AG04449 (cell line): ENCODE measurements around the gene CHMP2A.
"Not testable (repeated sequence)": the region's sequence is repeated elsewhere in the genome, so short reads cannot be mapped to it uniquely, and the experiment has no call there.

Experiments used
- CTCF ChIA-PET: fragments of 350-600 bp; formaldehyde crosslinking; extraction: SDS; loops from one replicate; lab custom pipeline; 2021; ENCODE audit warnings: antibody characterized with exemption; lab: Yijun Ruan, JAX
- POLR2A ChIA-PET: fragments of 400-600, 350-600 bp; formaldehyde crosslinking; extraction: SDS; loops from one replicate; lab custom pipeline; 2020; ENCODE audit warnings: antibody characterized with exemption, inconsistent platforms; lab: Yijun Ruan, JAX
- DNase-seq: peaks from one replicate; pipeline ENCODE4 v3.0.0-alpha.2; 2010; ENCODE audit warnings: low read depth, low spot score
- H3K4me3 ChIP-seq: 2 replicates; pipeline ENCODE4 v1.5.1; 2011; ENCODE audit warnings: low read depth, mild to moderate bottlenecking, control low read depth, low read length
- CTCF ChIP-seq: IDR thresholded peaks from one replicate; pipeline ENCODE4 v1.5.1; 2011; ENCODE audit warnings: mild to moderate bottlenecking, moderate library complexity, low read length, control low read depth, inconsistent platforms; ENCODE audit not compliant: insufficient read depth; ENCODE audit errors: missing control alignments

CHMP2A gene

GRCh38 chr19:58546019-58546530, 8.8 kb downstream of the CHMP2A start:
- ChIA-PET POLR2A (interaction anchor here (1.3 to 3.9 kb wide), 2 partner anchors 8 to 11 kb away, joined by 5 to 81 read pairs; partner anchors contain the start of genes CHMP2A and UBE2M), CTCF (interaction anchor here (3.1 to 3.8 kb wide), 2 partner anchors 8 to 27 kb away, joined by 22 to 42 read pairs; partner anchors contain the start of genes CHMP2A and ZBTB45)
- TF ChIP-seq CTCF = no peak
- peak overlapping the region; percentile 84 for H3K4me3 ChIP-seq
- no peak for DNase-seq

- TF ChIP-seq CTCF = no peak
- CTCF ChIA-PET = interaction anchor here (3.1 to 3.8 kb wide), 2 partner anchors 9 to 26 kb away, joined by 22 to 42 read pairs; partner anchors contain the start of genes CHMP2A and ZBTB45
- H3K4me3 ChIP-seq = peak overlapping the region; percentile 84
- POLR2A ChIA-PET = interaction anchor here (0.9 to 3.9 kb wide), 4 partner anchors 9 to 26 kb away, joined by 4 to 81 read pairs (median 21); partner anchors contain the start of genes CHMP2A, UBE2M and ZBTB45
- no peak for DNase-seq
These were observed 9.5 kb downstream of the CHMP2A start for GRCh38 chr19:58545286-58546018.

DNA sequence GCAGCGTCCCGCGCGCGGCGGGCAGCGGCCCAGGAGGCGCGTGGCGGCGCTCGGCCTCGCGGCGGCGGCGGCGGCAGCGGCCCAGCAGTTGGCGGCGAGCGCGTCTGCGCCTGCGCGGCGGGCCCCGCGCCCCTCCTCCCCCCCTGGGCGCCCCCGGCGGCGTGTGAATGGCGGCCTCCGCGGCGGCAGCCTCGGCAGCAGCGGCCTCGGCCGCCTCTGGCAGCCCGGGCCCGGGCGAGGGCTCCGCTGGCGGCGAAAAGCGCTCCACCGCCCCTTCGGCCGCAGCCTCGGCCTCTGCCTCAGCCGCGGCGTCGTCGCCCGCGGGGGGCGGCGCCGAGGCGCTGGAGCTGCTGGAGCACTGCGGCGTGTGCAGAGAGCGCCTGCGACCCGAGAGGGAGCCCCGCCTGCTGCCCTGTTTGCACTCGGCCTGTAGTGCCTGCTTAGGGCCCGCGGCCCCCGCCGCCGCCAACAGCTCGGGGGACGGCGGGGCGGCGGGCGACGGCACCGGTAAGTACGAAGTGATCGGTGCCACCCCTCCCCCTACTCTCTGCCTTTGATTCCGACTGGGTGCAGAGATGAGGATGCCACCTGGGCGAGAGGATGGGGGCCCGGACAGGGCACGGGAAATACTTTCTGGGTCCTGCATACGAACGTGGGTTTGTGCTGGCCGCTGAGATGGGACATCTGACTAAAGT, 10.2 kb downstream of the CHMP2A start:
- TF ChIP-seq CTCF = no peak
- DNase-seq = no peak
- ChIA-PET POLR2A (interaction anchor here (0.9 to 3.9 kb wide), 8 partner anchors 9 to 28 kb away, joined by 3 to 81 read pairs (median 4); partner anchors contain the start of genes CHMP2A, UBE2M and ZBTB45), CTCF (interaction anchor here (3.1 to 3.8 kb wide), 2 partner anchors 10 to 25 kb away, joined by 22 to 42 read pairs; partner anchors contain the start of genes CHMP2A and ZBTB45)
- peak overlapping the region; percentile 84 for H3K4me3 ChIP-seq

DNA sequence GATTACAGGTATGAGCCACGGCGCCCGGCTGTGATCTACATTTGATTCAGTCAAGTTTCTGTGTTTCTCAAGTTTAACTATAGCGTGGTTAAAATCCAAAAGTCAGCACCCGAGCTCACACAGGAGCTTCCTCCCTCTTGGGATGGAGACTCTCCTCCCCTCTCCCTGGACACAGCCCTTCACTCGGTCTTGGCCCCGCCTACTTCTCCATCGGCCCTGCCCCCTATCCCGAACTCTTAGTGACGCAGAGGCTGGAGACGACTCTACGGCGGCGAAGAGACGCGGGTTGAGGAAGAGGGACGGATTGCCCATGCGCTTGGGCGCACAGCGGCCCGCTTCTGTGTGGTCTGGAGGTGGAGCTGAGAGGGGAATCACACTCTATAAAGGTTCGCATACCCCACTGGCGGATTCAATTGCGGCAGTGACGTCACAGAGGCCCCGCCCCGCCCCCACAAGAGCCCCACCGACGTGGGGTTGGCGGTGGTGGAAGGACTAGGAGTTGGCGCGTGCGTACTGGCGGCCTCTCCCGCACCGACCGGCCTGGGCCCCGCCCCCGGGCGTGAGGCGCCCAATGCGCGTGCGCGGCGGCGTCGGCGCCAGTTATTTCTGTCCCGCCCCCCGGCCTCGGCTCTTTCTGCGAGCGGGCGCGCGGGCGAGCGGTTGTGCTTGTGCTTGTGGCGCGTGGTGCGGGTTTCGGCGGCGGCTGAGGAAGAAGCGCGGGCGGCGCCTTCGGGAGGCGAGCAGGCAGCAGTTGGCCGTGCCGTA, 10.9 kb downstream of the CHMP2A start, which contains the start of gene TRIM28:
Gene TRIM28 (plus strand): TSS at position 239 of the 765 bp plus-strand sequence. CDS start 694 bp downstream, outside the sequence.
- POLR2A ChIA-PET = interaction anchor here (0.9 to 3.9 kb wide), 10 partner anchors 10 to 45 kb away, joined by 3 to 81 read pairs (median 4); partner anchors contain the start of genes CHMP2A, UBE2M and ZBTB45
- CTCF ChIA-PET = interaction anchor here (0.9 to 3.8 kb wide), 5 partner anchors 8 to 30 kb away, joined by 3 to 42 read pairs (median 8); partner anchors contain the start of genes CHMP2A and ZBTB45
- peak; percentile 95 for DNase-seq
- TF ChIP-seq CTCF = no peak
- H3K4me3 ChIP-seq = peak within 1 kb of the TSS; percentile 84

DNA sequence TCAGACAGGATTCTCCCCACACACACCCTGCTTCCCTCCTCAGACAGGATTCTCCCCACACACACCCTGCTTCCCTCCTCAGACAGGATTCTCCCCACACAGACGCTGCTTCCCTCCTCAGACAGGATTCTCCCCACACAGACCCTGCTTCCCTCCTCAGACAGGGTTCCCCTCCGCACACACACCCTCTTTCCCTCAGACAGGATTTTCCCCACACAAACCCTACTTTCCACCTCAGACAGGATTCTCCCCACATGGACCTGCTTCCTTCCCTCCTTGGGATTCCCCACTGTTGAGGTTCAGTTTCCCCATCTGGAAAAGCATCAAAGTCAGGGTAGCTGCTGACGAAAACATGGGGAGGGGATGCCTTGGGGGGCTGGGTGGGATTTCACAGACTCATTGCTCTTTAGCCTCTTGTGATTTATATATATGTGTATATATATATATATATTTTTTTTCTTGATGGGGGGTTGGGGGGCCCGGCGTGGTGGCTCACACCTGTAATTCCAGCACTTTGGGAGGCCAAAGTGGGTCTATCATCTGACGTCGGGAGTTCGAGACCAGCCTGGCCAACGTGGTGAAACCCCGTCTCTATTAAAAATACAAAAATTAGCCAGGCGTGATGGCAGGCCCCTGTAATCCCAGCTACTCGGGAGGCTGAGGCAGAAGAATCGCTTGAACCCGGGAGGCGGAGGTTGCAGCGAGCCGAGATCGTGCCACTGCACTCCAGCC, 12.1 kb downstream of the CHMP2A start:
- POLR2A ChIA-PET = interaction anchor here (1.1 to 3.9 kb wide), 4 partner anchors 11 to 23 kb away, joined by 4 to 81 read pairs (median 22); partner anchors contain the start of genes CHMP2A, UBE2M and ZBTB45
- not testable (repeated sequence) for DNase-seq
- CTCF ChIA-PET = interaction anchor here (1.3 to 3.8 kb wide), 4 partner anchors 12 to 29 kb away, joined by 3 to 42 read pairs (median 15); partner anchors contain the start of genes CHMP2A and ZBTB45
- peak overlapping the region; percentile 47; the same call in 1 of the 2 replicates for H3K4me3 ChIP-seq

DNA sequence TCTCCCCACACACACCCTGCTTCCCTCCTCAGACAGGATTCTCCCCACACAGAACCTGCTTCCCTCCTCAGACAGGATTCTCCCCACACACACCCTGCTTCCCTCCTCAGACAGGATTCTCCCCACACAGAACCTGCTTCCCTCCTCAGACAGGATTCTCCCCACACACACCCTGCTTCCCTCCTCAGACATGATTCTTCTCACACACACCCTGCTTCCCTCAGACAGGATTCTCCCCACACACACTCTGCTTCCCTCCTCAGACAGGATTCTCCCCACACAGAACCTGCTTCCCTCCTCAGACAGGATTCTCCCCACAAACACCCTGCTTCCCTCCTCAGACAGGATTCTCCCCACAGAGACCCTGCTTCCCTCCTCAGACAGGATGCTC, 15.7 kb downstream of the CHMP2A start:
- POLR2A ChIA-PET, CTCF ChIA-PET, DNase-seq, H3K4me3 ChIP-seq: not testable (repeated sequence)
